T-helper 22 cell (primary cell): ENCODE data around the gene NHS.

Experiments
- DNase-seq: peaks from one replicate; pipeline ENCODE4 v3.0.0-alpha.2; 2020; ENCODE audit warnings: low read depth

The NHS gene

GRCh38 chrX:17590892-17591740 is 216.1 kb downstream of the NHS start:
- no peak for DNase-seq

DNA sequence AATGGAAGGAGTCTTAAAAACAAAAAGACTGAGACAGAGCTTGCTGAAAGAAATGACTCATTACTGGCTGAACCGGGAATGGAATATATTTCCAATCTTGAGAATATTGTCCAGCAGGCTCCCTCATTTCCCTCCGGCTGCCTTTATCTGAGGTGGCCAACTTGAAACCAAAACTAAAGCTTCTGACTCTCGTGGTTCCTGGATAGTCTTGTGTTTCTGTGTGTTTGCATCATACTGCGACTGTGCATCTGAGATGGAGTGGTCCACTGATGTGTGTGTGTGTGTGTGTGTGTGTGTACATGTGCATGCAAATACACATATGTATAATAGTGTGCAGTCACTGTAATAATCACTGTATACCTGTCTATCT is 216.7 kb downstream of the NHS start:
- no peak for DNase-seq

GRCh38 chrX:17592117-17592516 is 217.1 kb downstream of the NHS start:
- DNase-seq = no peak

- no peak for DNase-seq
Measured at GRCh38 chrX:17594693-17595092, 219.7 kb downstream of the NHS start.

- DNase-seq = no peak
Measured at GRCh38 chrX:17595456-17596035, 220.5 kb downstream of the NHS start.

GRCh38 chrX:17596061-17596460 is 221.1 kb downstream of the NHS start:
- no peak for DNase-seq

- no peak for DNase-seq
Measured at GRCh38 chrX:17596546-17597205, 221.7 kb downstream of the NHS start.

DNA sequence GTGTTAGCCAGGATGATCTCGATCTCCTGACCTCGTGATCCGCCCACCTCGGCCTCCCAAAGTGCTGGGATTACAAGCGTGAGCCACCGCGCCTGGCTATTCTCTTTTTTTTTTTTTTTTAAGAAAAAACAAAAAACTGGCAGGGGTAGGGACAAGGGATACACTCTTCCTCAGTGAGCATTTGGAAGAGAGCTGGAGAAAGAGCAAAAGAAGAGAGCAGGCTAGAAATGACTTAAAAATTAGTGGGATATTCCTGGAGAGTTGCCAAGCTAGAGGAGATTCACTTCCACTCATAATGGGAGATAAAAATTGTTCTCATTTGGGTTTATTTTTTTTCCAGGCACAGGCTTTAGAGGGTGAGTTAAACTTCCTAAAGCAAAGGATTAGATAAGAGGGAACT is 222.3 kb downstream of the NHS start:
- no peak for DNase-seq

DNA sequence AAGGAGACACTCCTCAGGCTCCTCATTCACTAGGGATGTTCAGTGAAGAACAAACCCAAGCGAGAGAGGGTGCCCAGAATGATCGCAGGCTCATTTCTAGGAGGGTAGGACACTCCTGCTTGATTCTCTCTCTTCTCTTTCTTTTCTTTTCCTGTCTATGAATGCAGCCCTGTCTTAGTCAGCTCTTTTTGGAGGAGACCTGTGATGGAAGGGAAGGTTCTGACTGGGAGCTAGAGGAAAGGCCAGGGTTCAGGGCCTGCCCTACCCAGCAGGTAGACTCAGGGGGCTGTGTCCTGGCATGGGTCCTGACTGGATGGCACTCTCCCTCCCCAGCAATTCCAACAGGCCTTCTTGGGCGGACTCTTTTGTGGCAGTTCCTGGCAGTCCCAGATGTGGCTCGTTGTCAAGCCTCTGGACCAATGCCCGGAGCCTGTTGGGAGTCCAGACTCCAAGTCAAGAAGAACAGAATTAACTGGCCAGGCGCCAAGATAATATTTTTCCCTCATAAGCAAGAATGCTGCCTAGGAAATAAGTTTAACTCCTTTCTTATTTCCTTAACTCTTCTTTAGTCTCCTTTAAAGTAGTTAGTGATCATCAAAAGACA is 222.9 kb downstream of the NHS start:
- no peak for DNase-seq

GRCh38 chrX:17601441-17602200 is 226.6 kb downstream of the NHS start:
- no peak for DNase-seq

GRCh38 chrX:17602245-17602644 is 227.2 kb downstream of the NHS start:
- no peak for DNase-seq

GRCh38 chrX:17603196-17603595 is 228.2 kb downstream of the NHS start:
- no peak for DNase-seq

DNA sequence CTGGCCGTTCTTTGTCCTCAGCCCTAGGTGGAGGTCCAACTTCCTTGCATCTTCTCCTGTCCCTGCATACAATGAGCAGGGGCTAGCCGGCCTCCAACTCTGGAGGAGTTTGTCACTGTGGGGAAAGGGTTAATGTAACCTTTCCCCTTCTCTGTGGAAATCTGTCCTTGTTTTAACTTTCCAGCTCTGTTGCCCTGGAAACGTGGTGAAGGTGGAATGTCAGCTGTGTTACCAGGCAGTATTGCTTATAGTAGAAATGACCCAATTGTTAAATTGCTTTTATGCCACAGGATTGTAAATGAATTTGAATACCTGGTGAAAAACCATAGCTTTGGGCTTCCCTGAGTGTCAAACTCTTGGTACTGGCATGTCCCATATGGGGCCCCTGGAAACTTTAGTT is 230.7 kb downstream of the NHS start:
- no peak for DNase-seq

DNA sequence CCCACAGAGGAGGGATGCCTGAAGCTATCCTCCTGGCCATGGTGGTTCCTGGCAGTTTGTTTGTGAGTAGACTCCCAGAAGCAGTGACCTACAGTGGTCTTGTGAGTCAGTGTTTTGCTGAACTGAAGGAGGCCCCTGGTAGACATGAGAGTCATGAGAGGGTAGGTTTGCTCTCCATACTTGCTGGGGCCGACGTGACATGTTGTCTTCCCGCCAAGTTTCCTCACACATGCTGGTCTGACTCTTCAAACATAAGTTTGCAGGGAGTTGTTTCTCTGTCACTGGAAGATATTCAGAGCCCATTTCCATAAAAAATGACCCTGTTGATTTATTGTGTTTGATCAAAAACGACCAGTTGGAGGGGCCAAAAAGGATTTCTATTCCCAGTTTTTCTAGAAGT is 231.2 kb downstream of the NHS start:
- no peak for DNase-seq

- no peak for DNase-seq
Measured at GRCh38 chrX:17608888-17609287, 233.9 kb downstream of the NHS start.

DNA sequence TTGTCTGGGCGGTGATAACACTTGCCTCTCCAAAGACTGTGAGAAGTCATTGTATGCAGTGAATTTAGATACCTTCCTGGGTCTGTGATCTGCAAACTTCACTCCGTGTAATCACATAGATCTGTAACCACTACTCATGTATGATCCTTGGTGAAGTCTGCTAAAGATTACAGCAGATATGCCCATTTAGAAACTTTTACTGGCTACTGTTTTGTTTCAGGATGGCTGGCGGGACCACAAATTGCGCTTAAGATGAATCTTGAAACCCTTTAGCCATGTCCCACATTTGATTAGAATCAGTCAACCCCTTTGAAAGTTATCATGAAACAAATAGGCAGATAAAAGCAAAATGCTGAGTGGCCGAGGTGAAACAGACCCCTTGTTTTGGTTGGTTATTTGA is 235.8 kb downstream of the NHS start:
- DNase-seq = no peak

- no peak for DNase-seq
Measured at GRCh38 chrX:17613979-17614588, 239.1 kb downstream of the NHS start.

- DNase-seq = no peak
Measured at GRCh38 chrX:17616936-17617335, 241.9 kb downstream of the NHS start.

DNA sequence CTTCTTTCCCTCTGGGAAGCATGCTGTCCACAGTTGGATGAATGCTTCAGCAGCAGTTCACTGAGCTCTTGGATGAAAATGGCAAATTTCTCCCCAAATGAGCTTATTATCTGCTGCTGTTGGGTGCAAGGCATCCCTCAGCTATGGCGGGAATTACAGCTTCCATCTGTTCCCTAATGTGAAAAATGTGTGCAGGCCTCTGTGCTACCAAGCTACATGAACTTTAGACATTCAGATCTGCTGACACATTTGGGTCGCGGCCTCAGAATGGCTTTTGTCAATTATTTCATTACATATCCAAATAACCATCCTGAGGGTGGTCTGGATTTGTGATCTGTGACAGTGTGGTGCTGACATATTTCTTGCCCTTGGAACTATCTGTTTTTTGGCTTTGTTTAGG is 242.8 kb downstream of the NHS start:
- no peak for DNase-seq

GRCh38 chrX:17621566-17622270 is 246.7 kb downstream of the NHS start:
- DNase-seq = no peak

GRCh38 chrX:17622331-17622730 is 247.3 kb downstream of the NHS start:
- DNase-seq = no peak
